Testis (tissue), 3 donors: ENCODE data around the gene LMAN2L. TPM values are rescaled to one million over a fixed set of nuclear protein-coding genes. Genes with fewer than 3 reads are reported as not detected.

Source experiments
- DNase-seq: peaks from one replicate; pipeline ENCODE4 v3.0.0-alpha.2; 2019
- H3K27ac ChIP-seq, 2 donors: fragments of 200-600 bp; sonication (generic); one replicate each; pipeline ENCODE4 v1.5.1; 2019
- H3K27me3 ChIP-seq: fragments of 200-600 bp; sonication (generic); one replicate; pipeline ENCODE4 v1.5.1; 2019
- H3K36me3 ChIP-seq: fragments of 200-600 bp; sonication (generic); one replicate; pipeline ENCODE4 v1.5.1; 2017; ENCODE audit warnings: low read depth; ENCODE audit errors: missing control alignments
- H3K4me1 ChIP-seq: fragments of 200-600 bp; sonication (generic); one replicate; pipeline ENCODE4 v1.5.1; 2019
- H3K4me3 ChIP-seq, 2 donors: fragments of 200-600 bp; sonication (generic); one replicate each; pipeline ENCODE4 v1.5.1; 2017 to 2019
- H3K9me3 ChIP-seq: fragments of 200-600 bp; sonication (generic); one replicate; pipeline ENCODE4 v1.5.1; 2017
- POLR2A ChIP-seq: fragments of 450-650 bp; IDR thresholded peaks from one replicate; pipeline ENCODE4 v1.6.1; 2017; ENCODE audit warnings: antibody characterized with exemption, mild to moderate bottlenecking, moderate library complexity
- WGBS, 2 donors: methylation state at CpG; one replicate each; pipeline ENCODE4 v1.1.5; 2018; 5-methylcytosine and 5-hydroxymethylcytosine counted together
- intact Hi-C: fragments of 100-400 bp; cut with DNase I; formaldehyde crosslinking; loops from one replicate; pipeline ENCODE4 v1.15.1; 2023; ENCODE audit warnings: low total_unique reads
- polyA plus RNA-seq: library from polyadenylated mRNA; stranded (reverse); fragments of 350-450 nt; fragmentation: Illumina TruSeq; extraction: RNeasy Lipid Tissue Mini Kit (QIAGEN cat#74804); gene quantifications from one replicate; pipeline ENCODE4 v1.2.3, GENCODE V29; 2014; ENCODE audit warnings: low read depth, low replicate concordance; ENCODE audit not compliant: insufficient read depth
- total RNA-seq, 2 donors: library from RNA; depleted of rRNA; stranded (reverse); fragments of >200 nt; gene quantifications; one replicate each; pipeline ENCODE4 v1.2.3, GENCODE V29; 2016
- TF ChIP-seq, protein P1 (sequence below), 3 experiments: fragments of 450-650 bp in 2 of 3; fragments of 200-600 bp in 1 of 3; sonication (generic) in 1 of 3; IDR thresholded peaks; one replicate each; pipeline ENCODE4 v1.5.1; 2016 to 2019; ENCODE audit warnings: antibody characterized with exemption in 3 of 3, mild to moderate bottlenecking in 2 of 3, moderate library complexity in 1 of 3

LMAN2L gene
- total and polyA plus RNA-seq, 3 donors from 2014 or later: 24.2 to 25.2 (median 24.5) TPM

DNA sequence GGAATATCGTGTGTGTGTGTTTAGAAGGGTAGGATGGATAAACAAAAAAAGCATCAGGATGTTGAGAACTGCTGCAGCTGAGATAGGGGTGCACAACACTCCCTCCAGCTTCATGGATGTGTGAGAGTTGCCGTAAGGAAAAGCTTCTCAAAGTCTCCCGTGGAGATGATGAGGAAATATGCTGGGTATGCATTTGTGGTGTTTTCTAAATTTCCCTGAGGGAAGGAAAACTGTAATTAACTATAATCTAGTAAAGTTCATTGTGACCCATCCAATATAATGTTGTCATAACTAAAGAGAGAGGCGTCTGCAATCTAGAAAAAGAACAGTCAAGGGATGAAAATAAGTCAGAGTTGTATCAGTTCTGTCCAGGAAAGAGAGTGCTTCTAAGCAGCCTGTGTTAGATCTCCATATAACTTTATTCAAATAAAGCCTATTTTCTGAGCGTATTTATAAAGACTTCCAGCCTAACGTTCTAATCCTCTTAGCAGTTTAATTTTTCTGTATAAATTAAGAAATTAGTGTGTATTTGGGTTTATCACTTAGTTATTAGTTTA, 7.3 kb upstream of the LMAN2L start:
- Histone ChIP-seq H3K4me1 (no peaks in the 10 kb centered on the region), H3K9me3 (no peaks in the 10 kb centered on the region), H3K27me3 (no peaks in the 10 kb centered on the region), H3K4me3 (no peak overlapping the region), H3K27ac (no peak overlapping the region), H3K36me3 (no peaks in the 10 kb centered on the region)
- intact Hi-C loops: no loop called here
- no peak for TF ChIP-seq POLR2A
- TF ChIP-seq, protein P1, sequence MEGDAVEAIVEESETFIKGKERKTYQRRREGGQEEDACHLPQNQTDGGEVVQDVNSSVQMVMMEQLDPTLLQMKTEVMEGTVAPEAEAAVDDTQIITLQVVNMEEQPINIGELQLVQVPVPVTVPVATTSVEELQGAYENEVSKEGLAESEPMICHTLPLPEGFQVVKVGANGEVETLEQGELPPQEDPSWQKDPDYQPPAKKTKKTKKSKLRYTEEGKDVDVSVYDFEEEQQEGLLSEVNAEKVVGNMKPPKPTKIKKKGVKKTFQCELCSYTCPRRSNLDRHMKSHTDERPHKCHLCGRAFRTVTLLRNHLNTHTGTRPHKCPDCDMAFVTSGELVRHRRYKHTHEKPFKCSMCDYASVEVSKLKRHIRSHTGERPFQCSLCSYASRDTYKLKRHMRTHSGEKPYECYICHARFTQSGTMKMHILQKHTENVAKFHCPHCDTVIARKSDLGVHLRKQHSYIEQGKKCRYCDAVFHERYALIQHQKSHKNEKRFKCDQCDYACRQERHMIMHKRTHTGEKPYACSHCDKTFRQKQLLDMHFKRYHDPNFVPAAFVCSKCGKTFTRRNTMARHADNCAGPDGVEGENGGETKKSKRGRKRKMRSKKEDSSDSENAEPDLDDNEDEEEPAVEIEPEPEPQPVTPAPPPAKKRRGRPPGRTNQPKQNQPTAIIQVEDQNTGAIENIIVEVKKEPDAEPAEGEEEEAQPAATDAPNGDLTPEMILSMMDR (IDR thresholded peaks at IDR 0.05): no peak
- no peak for DNase-seq
- WGBS, 2 donors: 50 to 57% methylated on average over 6 of the region's 6 CpGs

DNA sequence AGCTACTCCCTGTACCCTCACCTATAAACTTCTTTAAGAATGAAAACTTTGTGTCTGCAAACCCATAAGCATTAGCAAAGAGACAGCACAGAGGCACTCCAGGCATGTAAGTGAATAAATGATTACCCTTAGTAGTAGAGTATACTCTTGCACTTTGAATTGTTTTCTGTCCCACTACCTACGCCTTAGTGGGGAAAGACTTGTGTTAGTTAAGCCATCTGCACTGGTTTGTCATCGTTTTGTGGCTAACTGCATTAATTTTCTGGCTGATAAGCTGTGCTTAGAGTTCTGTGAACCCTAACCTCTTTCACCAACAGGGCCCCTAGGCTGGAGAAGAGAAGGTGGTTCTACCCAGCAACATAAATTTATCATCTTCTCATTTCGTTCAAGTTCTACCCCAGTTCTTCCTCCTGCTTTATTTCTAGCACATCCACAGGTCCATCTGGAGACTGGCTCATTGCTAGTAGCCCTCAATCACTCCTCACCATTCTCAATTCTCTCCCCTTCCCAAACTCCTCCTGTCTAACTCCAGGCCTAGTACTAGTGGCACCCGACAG, 710 bp downstream of the LMAN2L start:
- no peak for DNase-seq
- no peak for TF ChIP-seq POLR2A
- TF ChIP-seq, protein P1 (IDR thresholded peaks at IDR 0.05): no peak

DNA sequence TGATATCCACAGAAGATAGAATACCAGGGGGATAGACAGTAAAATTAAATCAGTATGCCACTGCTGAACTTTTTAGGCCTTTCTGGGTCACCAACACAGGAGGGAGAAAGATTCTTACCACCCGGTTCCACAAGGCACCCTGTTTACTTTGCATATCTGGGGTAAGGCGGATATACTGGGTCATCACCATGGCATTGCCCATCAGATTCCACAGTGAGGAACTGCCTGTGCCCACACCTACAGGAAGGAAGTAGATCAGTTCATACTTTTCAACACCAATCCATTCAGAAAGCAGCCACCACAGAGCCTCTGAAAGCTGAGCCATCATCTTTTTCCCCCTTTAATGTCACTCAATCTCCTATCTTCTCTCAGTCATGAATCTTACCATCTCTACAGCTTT, 2.0 kb downstream of the LMAN2L start:
- Histone ChIP-seq H3K27ac (no peak overlapping the region), H3K4me1 (peaks cover 8% of the 10 kb centered on the region), H3K9me3 (no peaks in the 10 kb centered on the region), H3K27me3 (no peaks in the 10 kb centered on the region), H3K36me3 (no peaks in the 10 kb centered on the region), H3K4me3 (no peak overlapping the region)
- no peak for DNase-seq
- no peak for TF ChIP-seq POLR2A
- TF ChIP-seq, protein P1 (IDR thresholded peaks at IDR 0.05): no peak
- intact Hi-C loops: no loop called here
- 60 to 70% methylated on average over 2 of the region's 2 CpGs for WGBS, 2 donors

More for the DNA sequence above, 710 bp downstream of the LMAN2L start:
- peak overlapping the region; percentile 80 to 90 for H3K4me3 ChIP-seq
- H3K27me3 ChIP-seq: no peaks in the 10 kb centered on the region
- intact Hi-C loops: no loop called here
- peak overlapping the region; percentile 68 to 85 for H3K27ac ChIP-seq
- H3K4me1 ChIP-seq: peaks cover 8% of the 10 kb centered on the region
- no peaks in the 10 kb centered on the region for H3K9me3 ChIP-seq
- WGBS, 2 donors: 14 to 19% methylated on average over 4 of the region's 4 CpGs
- H3K36me3 ChIP-seq: no peaks in the 10 kb centered on the region

DNA sequence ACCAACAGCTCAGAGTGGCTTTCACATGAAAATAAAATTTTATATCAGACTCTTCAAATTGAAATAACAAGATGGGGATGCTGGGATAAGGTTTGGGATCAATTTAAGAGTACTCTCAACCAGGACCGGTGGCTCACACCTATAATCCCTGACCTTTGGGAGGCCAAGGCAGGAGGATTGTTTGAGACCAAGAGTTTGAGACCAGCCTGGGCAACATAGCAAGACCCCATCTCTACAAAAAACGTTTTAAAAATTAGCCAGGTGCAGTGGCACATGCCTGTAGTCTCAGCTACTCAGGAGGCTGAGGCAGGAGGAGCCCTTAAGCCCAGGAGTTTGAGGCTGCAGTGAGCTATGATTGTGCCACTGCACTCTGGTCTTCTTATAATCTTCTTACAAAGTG, 2.6 kb downstream of the LMAN2L start:
- Histone ChIP-seq H3K9me3 (no peaks in the 10 kb centered on the region), H3K4me1 (peaks cover 8% of the 10 kb centered on the region), H3K27me3 (no peaks in the 10 kb centered on the region), H3K27ac (no peak overlapping the region), H3K4me3 (no peak overlapping the region), H3K36me3 (no peaks in the 10 kb centered on the region)
- 78 to 81% methylated on average over 2 of the region's 2 CpGs for WGBS, 2 donors
- TF ChIP-seq POLR2A: no peak
- TF ChIP-seq, protein P1 (IDR thresholded peaks at IDR 0.05): no peak
- intact Hi-C loops: no loop called here
- no peak for DNase-seq
